ENCODE results near the gene SGSM2.

Gene SGSM2

DNA sequence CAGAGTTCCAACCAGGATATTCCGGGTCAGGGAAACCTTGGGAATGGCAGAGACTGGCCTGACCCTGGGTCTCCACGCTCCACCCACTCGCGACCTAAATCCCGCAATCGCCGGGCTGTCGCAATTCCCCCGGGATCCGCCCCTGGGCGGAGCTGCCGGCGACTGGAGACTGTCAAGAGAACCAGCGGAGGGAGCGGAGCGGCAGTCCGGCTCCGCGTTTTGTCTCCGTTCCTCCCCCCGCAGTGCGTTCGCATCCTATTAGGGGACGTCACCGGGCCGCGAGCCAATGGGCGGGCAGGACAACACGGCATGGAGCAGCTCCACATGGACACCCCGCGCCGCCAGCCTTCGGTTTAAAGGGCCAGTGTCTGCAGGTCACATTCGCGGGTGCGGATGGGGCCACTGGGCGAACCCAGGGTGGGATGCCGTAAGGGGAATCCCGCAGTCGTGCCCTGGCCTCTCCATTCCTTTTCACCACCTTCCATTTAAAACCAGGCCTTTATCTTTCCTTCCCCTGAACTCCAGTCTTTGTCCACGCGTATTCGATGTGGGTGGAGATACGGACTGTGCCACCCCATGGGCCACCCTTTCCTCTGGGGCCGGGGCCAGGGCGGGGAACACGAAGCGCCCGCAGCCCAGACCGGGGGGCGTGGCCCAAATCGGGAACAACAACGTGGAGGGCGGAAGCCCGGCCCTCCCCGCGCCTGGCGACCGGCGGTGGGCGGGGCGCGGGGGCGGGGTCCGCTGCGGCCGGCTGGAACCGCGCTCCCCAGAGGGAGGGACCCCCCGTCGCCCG, 64.3 kb downstream of the SGSM2 start:
- H3K4me3 Mint-ChIP-seq = peak overlapping the region; percentile 92
- H3K4me1 Mint-ChIP-seq (ENCODE audit: low read depth) = peaks cover 38% of the 10 kb centered on the region
- H3K36me3 Mint-ChIP-seq = no peaks in the 10 kb centered on the region
- no peaks in the 10 kb centered on the region for H3K9me3 Mint-ChIP-seq (ENCODE audit: low read depth)
- no peaks in the 10 kb centered on the region for H3K27me3 Mint-ChIP-seq
- H3K27ac Mint-ChIP-seq = peak overlapping the region; percentile 97

DNA sequence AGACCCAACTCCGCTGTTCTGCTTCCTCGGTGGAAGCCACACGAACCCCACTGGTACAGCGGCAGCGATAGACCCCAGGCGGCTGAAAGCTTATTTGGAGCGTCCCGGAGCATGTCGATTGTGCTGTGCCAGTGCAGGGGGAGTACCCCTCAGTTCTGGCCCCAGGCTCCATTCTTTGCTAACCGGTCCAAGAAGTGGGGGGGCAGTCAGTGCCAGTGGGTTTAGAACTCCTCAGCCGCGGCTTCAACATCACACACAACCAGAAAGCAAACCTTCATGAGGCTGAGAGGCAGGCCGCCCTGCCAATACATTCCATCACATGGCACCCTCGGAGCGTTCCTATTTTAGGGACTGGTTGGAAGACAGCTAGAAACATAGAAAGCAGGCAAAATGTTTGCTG, 65.2 kb downstream of the SGSM2 start:
- Mint-ChIP-seq H3K9me3 (ENCODE audit: low read depth) (no peaks in the 10 kb centered on the region), H3K36me3 (no peaks in the 10 kb centered on the region), H3K4me3 (peak overlapping the region; percentile 81), H3K4me1 (ENCODE audit: low read depth) (peaks cover 32% of the 10 kb centered on the region), H3K27me3 (no peaks in the 10 kb centered on the region), H3K27ac (peak overlapping the region; percentile 73)

DNA sequence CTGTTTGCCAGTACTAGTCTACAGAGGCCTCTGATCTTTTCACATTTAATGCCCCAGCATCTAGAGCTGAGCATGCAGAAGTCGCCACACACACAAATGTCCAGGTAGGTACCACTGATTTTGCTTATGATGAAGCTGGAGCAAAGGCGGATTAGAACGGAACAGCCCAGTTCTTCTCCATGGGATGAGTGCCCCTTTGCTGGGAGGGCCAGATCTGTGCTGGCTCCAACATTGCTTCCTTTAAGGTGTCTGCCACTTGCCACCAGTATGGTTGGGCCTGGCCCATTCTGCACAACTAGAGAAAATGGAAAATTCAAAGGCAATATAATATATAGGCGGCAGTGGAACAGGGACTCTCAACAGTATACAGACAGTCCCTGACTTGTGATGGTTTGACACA, 65.7 kb downstream of the SGSM2 start:
- Mint-ChIP-seq H3K36me3 (no peaks in the 10 kb centered on the region), H3K9me3 (ENCODE audit: low read depth) (no peaks in the 10 kb centered on the region), H3K27me3 (no peaks in the 10 kb centered on the region), H3K27ac (no peak overlapping the region), H3K4me1 (ENCODE audit: low read depth) (peaks cover 27% of the 10 kb centered on the region), H3K4me3 (peak overlapping the region; percentile 81)

- no peaks in the 10 kb centered on the region for H3K27me3 Mint-ChIP-seq
- H3K4me3 Mint-ChIP-seq = no peak overlapping the region
- H3K27ac Mint-ChIP-seq = no peak overlapping the region
- H3K4me1 Mint-ChIP-seq (ENCODE audit: low read depth) = peaks cover 16% of the 10 kb centered on the region
- no peaks in the 10 kb centered on the region for H3K9me3 Mint-ChIP-seq (ENCODE audit: low read depth)
- H3K36me3 Mint-ChIP-seq = no peaks in the 10 kb centered on the region
Observed at GRCh38 chr17:2405247-2405926, 68.1 kb downstream of the SGSM2 start.

- Mint-ChIP-seq H3K4me1 (ENCODE audit: low read depth) (peaks cover 16% of the 10 kb centered on the region), H3K27ac (peak overlapping the region; percentile 28), H3K27me3 (no peaks in the 10 kb centered on the region), H3K4me3 (no peak overlapping the region), H3K9me3 (ENCODE audit: low read depth) (no peaks in the 10 kb centered on the region), H3K36me3 (peaks cover 3% of the 10 kb centered on the region)
Observed at GRCh38 chr17:2406271-2406902, 69.1 kb downstream of the SGSM2 start.

DNA sequence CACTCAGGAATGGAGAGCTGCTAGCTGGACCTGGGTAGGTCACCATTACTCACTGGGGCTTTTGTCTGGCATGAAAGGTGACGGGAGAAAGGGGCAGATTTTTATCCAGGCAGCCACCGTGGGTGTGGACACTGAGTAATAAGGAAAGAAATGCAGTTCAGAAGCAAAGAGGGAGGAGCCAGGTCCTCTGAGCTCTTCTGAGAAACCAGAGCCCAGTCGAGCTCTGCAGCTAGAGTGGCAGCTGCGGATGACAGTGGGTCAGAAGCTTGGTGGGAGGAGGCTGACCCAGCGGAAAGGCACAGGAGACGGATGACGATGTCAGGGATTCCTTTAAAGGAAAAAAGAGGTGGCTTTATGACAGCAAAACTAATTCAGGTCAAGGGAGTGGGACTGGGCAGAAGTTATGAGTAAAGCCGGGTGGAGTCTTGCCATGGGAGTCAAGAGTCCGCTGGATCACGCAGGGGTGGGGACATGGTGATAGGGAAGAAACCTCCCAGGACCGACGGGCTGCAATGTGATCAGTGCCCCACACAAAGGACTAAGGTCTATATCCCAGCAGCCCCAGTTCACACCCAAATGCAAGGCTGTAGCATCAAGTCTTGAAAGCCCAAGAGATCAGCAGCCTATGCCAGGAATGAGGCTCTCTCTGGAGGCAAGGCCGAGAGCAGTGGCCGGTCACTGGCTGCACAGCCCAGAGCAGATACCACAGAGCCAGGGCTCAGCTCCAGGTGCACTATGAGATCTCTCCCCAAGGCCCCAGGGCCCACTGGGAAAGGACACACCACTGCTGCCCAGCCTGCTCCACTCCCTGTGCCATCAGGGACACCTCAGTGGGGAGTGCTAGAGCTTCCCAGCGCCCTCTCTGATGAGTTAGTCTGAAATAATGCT, 69.8 kb downstream of the SGSM2 start:
- H3K27ac Mint-ChIP-seq = no peak overlapping the region

DNA sequence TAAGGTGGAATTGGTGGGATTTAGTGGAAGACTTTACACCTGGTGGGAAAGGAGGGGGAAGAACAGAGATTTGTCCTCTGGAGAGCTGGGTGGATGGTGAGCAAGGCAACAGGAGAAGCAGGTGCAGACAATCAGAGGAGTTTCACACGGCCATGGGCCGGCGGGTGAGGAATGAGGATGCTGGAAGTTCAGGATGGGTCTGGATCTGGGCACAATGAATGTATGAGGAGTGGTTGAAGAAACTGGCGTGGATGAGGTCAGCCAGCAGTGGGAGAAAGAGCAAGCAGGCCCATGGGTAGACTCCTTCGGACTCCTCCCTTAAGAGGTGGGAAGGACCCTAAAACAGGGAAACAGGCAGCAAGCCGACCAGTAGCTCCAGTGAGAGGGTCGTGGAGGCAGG, 73.7 kb downstream of the SGSM2 start:
- H3K27me3 Mint-ChIP-seq = no peaks in the 10 kb centered on the region
- peaks cover 3% of the 10 kb centered on the region for H3K36me3 Mint-ChIP-seq
- H3K27ac Mint-ChIP-seq = no peak overlapping the region
- no peaks in the 10 kb centered on the region for H3K4me1 Mint-ChIP-seq (ENCODE audit: low read depth)
- H3K9me3 Mint-ChIP-seq (ENCODE audit: low read depth) = no peaks in the 10 kb centered on the region
- no peak overlapping the region for H3K4me3 Mint-ChIP-seq

More for the DNA sequence above, 69.8 kb downstream of the SGSM2 start:
- H3K36me3 Mint-ChIP-seq = peaks cover 3% of the 10 kb centered on the region
- peaks cover 12% of the 10 kb centered on the region for H3K4me1 Mint-ChIP-seq (ENCODE audit: low read depth)
- no peaks in the 10 kb centered on the region for H3K9me3 Mint-ChIP-seq (ENCODE audit: low read depth)
- H3K4me3 Mint-ChIP-seq = no peak overlapping the region
- no peaks in the 10 kb centered on the region for H3K27me3 Mint-ChIP-seq

GRCh38 chr17:2412561-2413021, 75.3 kb downstream of the SGSM2 start:
- no peaks in the 10 kb centered on the region for H3K27me3 Mint-ChIP-seq
- no peak overlapping the region for H3K27ac Mint-ChIP-seq
- H3K4me1 Mint-ChIP-seq (ENCODE audit: low read depth) = no peaks in the 10 kb centered on the region

DNA sequence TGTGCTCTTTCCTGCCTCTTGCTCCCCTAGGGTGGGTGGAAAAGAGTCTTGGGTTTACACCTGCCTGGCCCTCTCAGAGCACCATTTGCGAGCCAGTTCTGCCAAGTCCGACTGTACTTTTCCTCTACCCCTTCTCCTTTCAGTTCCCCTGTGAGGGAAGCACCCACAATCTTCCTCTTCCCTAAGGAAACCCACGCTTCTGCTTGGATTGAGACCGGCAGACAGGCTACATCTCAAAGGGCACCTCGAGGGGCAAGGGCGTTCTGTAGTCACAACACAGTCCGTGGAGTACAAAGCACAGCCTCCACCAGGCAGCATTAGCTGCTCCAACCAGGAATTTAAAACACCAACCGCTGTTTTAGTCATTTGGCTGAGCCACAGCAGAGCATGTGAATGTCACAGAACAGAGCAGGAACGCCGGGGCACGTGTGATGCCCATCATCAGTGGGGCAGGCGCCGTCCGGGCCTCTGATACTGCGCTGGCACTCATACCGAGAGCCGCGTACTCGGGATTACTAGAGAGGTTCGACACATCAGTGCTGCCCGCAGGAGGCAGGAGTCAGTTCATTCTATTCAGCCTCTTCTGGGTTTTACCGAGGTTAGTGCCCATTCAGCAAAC, 77.3 kb downstream of the SGSM2 start:
- H3K9me3 Mint-ChIP-seq (ENCODE audit: low read depth) = no peaks in the 10 kb centered on the region
- H3K4me3 Mint-ChIP-seq = no peak overlapping the region
- no peaks in the 10 kb centered on the region for H3K4me1 Mint-ChIP-seq (ENCODE audit: low read depth)
- H3K27ac Mint-ChIP-seq = no peak overlapping the region
- no peaks in the 10 kb centered on the region for H3K27me3 Mint-ChIP-seq
- peaks cover 3% of the 10 kb centered on the region for H3K36me3 Mint-ChIP-seq

More at GRCh38 chr17:2412561-2413021, 75.3 kb downstream of the SGSM2 start:
- Mint-ChIP-seq H3K4me3 (no peak overlapping the region), H3K36me3 (peaks cover 3% of the 10 kb centered on the region), H3K9me3 (ENCODE audit: low read depth) (no peaks in the 10 kb centered on the region)

DNA sequence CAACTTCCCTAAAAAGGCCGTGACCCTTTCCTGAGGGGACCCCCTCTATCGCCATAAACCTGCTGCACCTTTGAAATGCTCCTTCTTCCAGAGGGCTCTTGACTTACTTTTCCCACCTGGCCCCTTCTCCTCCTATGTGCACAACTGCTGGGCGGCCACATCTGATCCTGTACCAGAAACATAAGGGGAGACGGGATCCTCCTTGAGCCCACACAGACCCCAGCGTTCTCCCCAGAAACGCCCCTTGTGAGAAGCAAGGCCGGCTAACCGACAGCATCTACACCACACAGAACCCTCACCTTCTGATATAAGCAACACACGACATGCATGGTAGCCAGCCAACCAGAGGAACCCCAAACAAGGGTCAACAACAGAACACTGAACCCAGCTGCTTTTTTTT, 77.8 kb downstream of the SGSM2 start:
- Mint-ChIP-seq H3K9me3 (ENCODE audit: low read depth) (no peaks in the 10 kb centered on the region), H3K36me3 (peaks cover 3% of the 10 kb centered on the region), H3K4me1 (ENCODE audit: low read depth) (no peaks in the 10 kb centered on the region), H3K27me3 (no peaks in the 10 kb centered on the region), H3K27ac (no peak overlapping the region), H3K4me3 (no peak overlapping the region)

DNA sequence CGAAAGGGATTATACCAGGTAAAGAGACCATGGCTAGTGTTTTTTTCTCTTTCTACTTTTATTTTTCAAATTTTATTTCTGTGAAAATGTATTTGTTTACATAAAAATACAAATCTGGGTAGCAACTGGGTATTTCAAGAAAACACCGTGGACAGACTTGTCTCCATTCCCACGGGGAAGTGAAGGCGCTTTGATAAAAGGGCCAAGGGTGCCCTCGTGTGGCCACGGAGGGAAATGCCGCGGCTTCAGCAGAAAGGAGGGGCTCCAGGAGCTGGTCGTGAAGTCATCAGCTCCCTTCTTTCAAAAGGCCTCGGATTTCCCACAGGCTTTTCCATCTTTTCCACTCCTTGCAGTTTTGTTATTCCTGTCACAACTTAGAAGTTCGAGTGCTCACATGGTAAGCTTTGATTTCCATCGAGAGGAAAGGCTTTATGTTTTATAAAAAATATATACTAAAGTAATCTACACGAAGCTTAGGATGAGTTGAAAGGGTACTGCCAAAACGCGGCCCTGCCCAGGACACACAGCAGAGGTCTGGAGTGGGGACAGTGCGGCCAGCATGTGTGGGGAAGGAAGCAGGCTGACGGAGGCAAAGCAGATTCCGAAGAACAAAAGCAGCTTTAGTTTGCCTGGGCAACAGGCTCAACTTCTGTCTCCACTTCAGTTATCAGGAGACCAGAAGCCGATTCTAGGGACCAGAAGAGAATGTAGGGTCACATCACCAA, 78.9 kb downstream of the SGSM2 start:
- H3K9me3 Mint-ChIP-seq (ENCODE audit: low read depth) = no peaks in the 10 kb centered on the region
- H3K4me1 Mint-ChIP-seq (ENCODE audit: low read depth) = no peaks in the 10 kb centered on the region
- H3K27me3 Mint-ChIP-seq = no peaks in the 10 kb centered on the region
- no peak overlapping the region for H3K27ac Mint-ChIP-seq
- no peak overlapping the region for H3K4me3 Mint-ChIP-seq
- no peaks in the 10 kb centered on the region for H3K36me3 Mint-ChIP-seq

- H3K36me3 Mint-ChIP-seq = no peaks in the 10 kb centered on the region
- H3K4me3 Mint-ChIP-seq = no peak overlapping the region
- H3K9me3 Mint-ChIP-seq (ENCODE audit: low read depth) = no peaks in the 10 kb centered on the region
- no peak overlapping the region for H3K27ac Mint-ChIP-seq
- H3K4me1 Mint-ChIP-seq (ENCODE audit: low read depth) = peaks cover 2% of the 10 kb centered on the region
- H3K27me3 Mint-ChIP-seq = no peaks in the 10 kb centered on the region
Observed at GRCh38 chr17:2418572-2418971, 81.3 kb downstream of the SGSM2 start.

- Mint-ChIP-seq H3K4me3 (no peak overlapping the region), H3K9me3 (ENCODE audit: low read depth) (no peaks in the 10 kb centered on the region), H3K27me3 (no peaks in the 10 kb centered on the region), H3K27ac (no peak overlapping the region), H3K4me1 (ENCODE audit: low read depth) (peaks cover 2% of the 10 kb centered on the region), H3K36me3 (no peaks in the 10 kb centered on the region)
Observed at GRCh38 chr17:2419486-2419885, 82.2 kb downstream of the SGSM2 start.

- no peaks in the 10 kb centered on the region for H3K9me3 Mint-ChIP-seq (ENCODE audit: low read depth)
- no peak overlapping the region for H3K27ac Mint-ChIP-seq
- no peak overlapping the region for H3K4me3 Mint-ChIP-seq
- no peaks in the 10 kb centered on the region for H3K36me3 Mint-ChIP-seq
- no peaks in the 10 kb centered on the region for H3K27me3 Mint-ChIP-seq
- H3K4me1 Mint-ChIP-seq (ENCODE audit: low read depth) = peaks cover 2% of the 10 kb centered on the region
Observed at GRCh38 chr17:2420176-2420575, 82.9 kb downstream of the SGSM2 start.

Data from activated naive CD8-positive, alpha-beta T cell (primary cell).